AG09309 (cell line): ENCODE results near the gene PIH1D1.
A peak's percentile ranks its signal among the peaks of the same experiment; 100 is the strongest.
"Not testable (repeated sequence)": the region's sequence is repeated elsewhere in the genome, so short reads cannot be mapped to it uniquely, and the experiment has no call there.

Experiments
- DNase-seq: peaks from one replicate; pipeline ENCODE4 v3.0.0-alpha.2; 2010; ENCODE audit warnings: low read depth
- H3K4me3 ChIP-seq: 2 replicates; pipeline ENCODE4 v1.5.1; 2011; ENCODE audit warnings: mild to moderate bottlenecking, low read depth, low read length, moderate library complexity; ENCODE audit not compliant: control insufficient read depth
- TF ChIP-seq, protein P1 (sequence below): IDR thresholded peaks from 2 replicates; pipeline ENCODE4 v1.5.1; 2011; ENCODE audit warnings: mild to moderate bottlenecking, low read depth, low read length, inconsistent platforms; ENCODE audit not compliant: insufficient read depth, control insufficient read depth; ENCODE audit errors: missing control alignments

Gene PIH1D1

DNA sequence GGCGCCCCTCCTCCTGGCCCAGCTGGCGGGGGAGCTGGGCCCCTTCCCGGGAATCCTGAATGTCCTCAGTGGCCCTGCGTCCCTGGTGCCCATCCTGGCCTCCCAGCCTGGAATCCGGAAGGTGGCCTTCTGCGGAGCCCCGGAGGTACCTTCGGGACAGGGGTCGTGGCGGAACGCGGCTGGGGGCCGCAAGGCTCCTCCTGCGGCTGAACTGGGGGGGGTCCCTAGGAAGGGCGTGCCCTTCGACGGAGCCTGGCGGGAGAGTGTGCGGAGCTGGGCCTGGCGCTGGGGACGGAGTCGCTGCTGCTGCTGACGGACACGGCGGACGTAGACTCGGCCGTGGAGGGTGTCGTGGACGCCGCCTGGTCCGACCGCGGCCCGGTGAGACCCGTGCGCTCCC is 10.0 kb upstream of the PIH1D1 start:
- H3K4me3 ChIP-seq, result no peak overlapping the region
- DNase-seq, result no peak
- TF ChIP-seq, protein P1, sequence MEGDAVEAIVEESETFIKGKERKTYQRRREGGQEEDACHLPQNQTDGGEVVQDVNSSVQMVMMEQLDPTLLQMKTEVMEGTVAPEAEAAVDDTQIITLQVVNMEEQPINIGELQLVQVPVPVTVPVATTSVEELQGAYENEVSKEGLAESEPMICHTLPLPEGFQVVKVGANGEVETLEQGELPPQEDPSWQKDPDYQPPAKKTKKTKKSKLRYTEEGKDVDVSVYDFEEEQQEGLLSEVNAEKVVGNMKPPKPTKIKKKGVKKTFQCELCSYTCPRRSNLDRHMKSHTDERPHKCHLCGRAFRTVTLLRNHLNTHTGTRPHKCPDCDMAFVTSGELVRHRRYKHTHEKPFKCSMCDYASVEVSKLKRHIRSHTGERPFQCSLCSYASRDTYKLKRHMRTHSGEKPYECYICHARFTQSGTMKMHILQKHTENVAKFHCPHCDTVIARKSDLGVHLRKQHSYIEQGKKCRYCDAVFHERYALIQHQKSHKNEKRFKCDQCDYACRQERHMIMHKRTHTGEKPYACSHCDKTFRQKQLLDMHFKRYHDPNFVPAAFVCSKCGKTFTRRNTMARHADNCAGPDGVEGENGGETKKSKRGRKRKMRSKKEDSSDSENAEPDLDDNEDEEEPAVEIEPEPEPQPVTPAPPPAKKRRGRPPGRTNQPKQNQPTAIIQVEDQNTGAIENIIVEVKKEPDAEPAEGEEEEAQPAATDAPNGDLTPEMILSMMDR, result no peak

DNA sequence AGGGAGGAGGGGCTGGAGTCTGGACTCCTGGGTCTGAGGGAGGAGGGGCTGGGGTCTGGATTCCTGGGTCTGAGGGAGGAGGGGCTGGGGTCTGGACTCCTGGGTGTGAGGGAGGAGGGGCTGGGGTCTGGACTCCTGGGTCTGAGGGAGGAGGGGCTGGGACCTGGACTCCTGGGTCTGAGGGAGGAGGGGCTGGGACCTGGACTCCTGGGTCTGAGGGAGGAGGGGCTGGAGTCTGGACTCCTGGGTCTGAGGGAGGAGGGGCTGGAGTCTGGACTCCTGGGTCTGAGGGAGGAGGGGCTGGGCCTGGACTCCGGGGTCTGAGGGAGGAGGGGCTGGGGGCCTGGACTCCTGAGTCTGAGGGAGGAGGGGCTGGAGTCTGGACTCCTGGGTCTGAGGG is 9.5 kb upstream of the PIH1D1 start:
- DNase-seq, H3K4me3 ChIP-seq: not testable (repeated sequence)

DNA sequence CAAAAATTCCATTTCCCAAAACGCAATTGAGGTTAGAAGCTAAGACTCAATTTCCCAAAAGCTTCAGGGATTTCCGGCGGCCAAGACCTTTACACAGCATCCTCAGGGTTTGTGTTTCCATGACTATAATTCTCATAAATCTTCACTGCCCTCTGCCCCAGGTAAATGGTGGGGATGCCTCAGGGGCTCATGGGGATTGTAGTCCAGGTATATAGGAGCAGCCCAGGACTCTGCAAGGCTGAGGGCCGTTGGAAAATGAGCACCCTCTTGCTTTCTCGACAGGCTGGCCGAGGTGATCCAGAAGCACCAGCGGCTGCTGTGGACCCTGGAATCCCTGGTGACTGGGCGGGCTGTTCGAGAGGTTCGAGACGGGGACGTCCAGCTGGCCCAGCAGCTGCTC is 7.8 kb upstream of the PIH1D1 start:
- DNase-seq, result no peak
- H3K4me3 ChIP-seq, result no peak overlapping the region
- TF ChIP-seq, protein P1, result no peak

DNA sequence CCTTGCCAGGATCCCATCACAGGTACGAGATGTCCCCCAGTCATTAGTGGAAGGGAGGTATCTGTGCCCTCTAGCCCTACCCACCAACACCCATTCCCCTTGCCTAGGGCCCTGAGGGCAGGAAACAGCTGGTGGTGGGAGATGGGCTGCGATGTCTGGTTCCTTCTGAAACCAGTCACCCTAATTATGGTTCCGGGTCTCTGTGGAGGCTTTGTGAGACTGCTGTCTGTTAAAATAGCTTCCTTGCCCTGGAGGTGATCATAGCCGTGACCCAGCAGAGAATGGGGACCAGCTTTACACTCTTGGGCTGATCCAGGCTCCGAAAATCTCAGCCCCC is 6.9 kb upstream of the PIH1D1 start:
- DNase-seq, result no peak
- TF ChIP-seq, protein P1, result no peak
- no peak overlapping the region for H3K4me3 ChIP-seq

DNA sequence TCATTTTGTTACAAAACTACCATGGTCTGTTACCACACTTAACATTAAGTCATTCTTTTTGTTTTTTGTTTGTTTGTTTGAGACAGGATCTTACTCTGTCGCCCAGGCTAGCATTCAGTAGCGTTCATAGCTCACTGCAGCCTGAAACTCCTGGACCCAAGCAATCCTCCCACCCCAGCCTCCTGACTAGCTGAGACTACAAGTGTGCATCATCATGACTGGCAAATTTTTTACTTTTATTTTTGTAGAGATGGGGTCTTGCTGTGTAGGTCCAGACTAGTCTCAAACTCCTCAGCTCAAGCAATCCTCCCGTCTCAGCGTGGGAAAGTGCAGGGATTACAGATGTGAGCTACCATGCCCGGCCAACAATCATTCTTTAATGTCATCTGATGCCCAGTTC is 4.7 kb upstream of the PIH1D1 start:
- no peak for DNase-seq
- TF ChIP-seq, protein P1, result no peak
- H3K4me3 ChIP-seq, result no peak overlapping the region

DNA sequence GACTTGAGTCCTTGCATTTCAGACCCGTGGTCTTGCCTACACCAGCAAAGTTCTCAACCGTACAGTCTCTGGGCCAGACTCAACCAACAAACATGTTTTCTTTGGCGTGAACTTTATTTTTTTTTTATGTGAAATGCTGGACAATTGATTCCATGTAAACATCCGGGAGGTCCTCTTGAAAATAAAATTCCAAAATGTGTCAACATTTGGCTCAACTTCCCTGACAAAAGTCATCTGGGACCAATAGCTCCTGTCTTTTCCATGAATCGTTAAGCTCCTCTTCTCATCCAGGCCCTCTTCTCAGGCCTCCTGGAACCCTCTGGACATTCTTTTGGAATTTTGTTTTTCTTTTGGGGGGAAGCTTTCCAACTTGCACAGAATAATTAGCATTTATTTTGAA is 4.2 kb upstream of the PIH1D1 start:
- no peak for DNase-seq
- H3K4me3 ChIP-seq, result no peak overlapping the region
- TF ChIP-seq, protein P1, result no peak

DNA sequence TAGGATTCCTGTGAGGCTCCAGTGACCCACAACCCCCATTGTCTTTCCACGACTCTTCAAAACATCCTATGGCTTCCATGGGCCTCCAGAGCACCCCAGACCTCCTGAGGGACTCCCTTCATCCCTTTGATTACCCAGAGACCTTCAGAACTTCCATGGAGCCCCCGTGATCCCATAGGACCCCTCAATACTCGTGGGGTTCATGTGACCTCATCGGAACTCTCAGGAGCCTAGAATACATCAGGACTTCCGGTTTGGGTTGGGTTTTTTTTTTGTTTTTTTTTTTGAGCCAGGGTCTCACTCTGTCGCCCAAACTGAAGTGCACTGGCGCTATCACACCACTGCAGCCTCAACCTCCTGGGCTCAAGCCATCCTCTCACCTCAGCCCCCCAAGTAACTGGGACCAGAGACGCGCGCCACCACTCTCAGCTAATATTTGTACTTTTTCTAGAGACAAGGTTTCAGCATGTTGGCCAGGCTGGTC is 2.2 kb upstream of the PIH1D1 start:
- no peak for DNase-seq
- TF ChIP-seq, protein P1, result no peak
- H3K4me3 ChIP-seq, result peak overlapping the region; percentile 59
